H9 (cell line): ENCODE results near the gene NCBP2L. TPM values are rescaled to one million over a fixed set of nuclear protein-coding genes. Genes with fewer than 3 reads are reported as not detected.

Source experiments
- DNase-seq: peaks from one replicate; pipeline ENCODE4 v3.0.0-alpha.2; 2017
- H2AFZ ChIP-seq: one replicate; pipeline ENCODE4 v1.6.1; 2013; ENCODE audit warnings: mild to moderate bottlenecking, low read length, control low read depth, moderate library complexity
- H2AK5ac ChIP-seq: 2 replicates; pipeline ENCODE4 v1.6.1; 2013; ENCODE audit warnings: low read length, control low read depth, mixed read lengths; ENCODE audit not compliant: insufficient read length
- H2BK120ac ChIP-seq: one replicate; pipeline ENCODE4 v1.6.1; 2013; ENCODE audit warnings: low read depth, mild to moderate bottlenecking, low read length, control low read depth, inconsistent platforms; ENCODE audit not compliant: poor library complexity, severe bottlenecking
- H2BK12ac ChIP-seq: 2 replicates; pipeline ENCODE4 v1.6.1; 2013; ENCODE audit warnings: low read length, control low read depth, mixed read lengths, low read depth; ENCODE audit not compliant: insufficient read length
- H2BK15ac ChIP-seq: 2 replicates; pipeline ENCODE4 v1.6.1; 2013; ENCODE audit warnings: low read depth, low read length, control low read depth
- H2BK20ac ChIP-seq: one replicate; pipeline ENCODE4 v1.6.1; 2013; ENCODE audit warnings: low read depth, mild to moderate bottlenecking, low read length, control low read depth, inconsistent platforms; ENCODE audit not compliant: poor library complexity, severe bottlenecking
- H2BK5ac ChIP-seq: 2 replicates; pipeline ENCODE4 v1.6.1; 2013; ENCODE audit warnings: low read length, control low read depth, mixed read lengths; ENCODE audit not compliant: insufficient read length
- H3K14ac ChIP-seq: 2 replicates; pipeline ENCODE4 v1.6.1; 2013; ENCODE audit warnings: low read length, control low read depth; ENCODE audit not compliant: insufficient read depth
- H3K18ac ChIP-seq: 2 replicates; pipeline ENCODE4 v1.6.1; 2013; ENCODE audit warnings: low read depth, mild to moderate bottlenecking, mixed read lengths, low read length, control low read depth; ENCODE audit not compliant: insufficient read length
- H3K23ac ChIP-seq: 2 replicates; pipeline ENCODE4 v1.6.1; 2013; ENCODE audit warnings: low read length, control low read depth, mixed read lengths, low read depth; ENCODE audit not compliant: insufficient read length
- H3K23me2 ChIP-seq: 2 replicates; pipeline ENCODE4 v1.6.1; 2013; ENCODE audit warnings: low read depth, mild to moderate bottlenecking, mixed read lengths, low read length, control low read depth; ENCODE audit not compliant: insufficient read length, poor library complexity, severe bottlenecking
- H3K27ac ChIP-seq: 2 replicates; pipeline ENCODE4 v1.5.1; 2013; ENCODE audit warnings: low read length, control low read depth, mixed read lengths, low read depth; ENCODE audit not compliant: insufficient read length
- H3K27me3 ChIP-seq: 2 replicates; pipeline ENCODE4 v1.6.1; 2013; ENCODE audit warnings: low read length, control low read depth, inconsistent platforms; ENCODE audit not compliant: insufficient read depth
- H3K4ac ChIP-seq: 2 replicates; pipeline ENCODE4 v1.6.1; 2013; ENCODE audit warnings: low read depth, mild to moderate bottlenecking, control low read depth, inconsistent platforms, low read length, moderate library complexity
- H3K4me1 ChIP-seq: 2 replicates; pipeline ENCODE4 v1.6.1; 2013; ENCODE audit warnings: low read length, control low read depth, inconsistent platforms; ENCODE audit not compliant: insufficient read depth
- H3K4me2 ChIP-seq: 2 replicates; pipeline ENCODE4 v1.6.1; 2013; ENCODE audit warnings: low read length, control low read depth, mixed read lengths; ENCODE audit not compliant: insufficient read length, insufficient read depth
- H3K56ac ChIP-seq: 2 replicates; pipeline ENCODE4 v1.6.1; 2013; ENCODE audit warnings: low read depth, mild to moderate bottlenecking, mixed read lengths, low read length, control low read depth; ENCODE audit not compliant: insufficient read length
- H3K79me1 ChIP-seq: 2 replicates; pipeline ENCODE4 v1.6.1; 2013; ENCODE audit warnings: low read depth, mild to moderate bottlenecking, moderate library complexity, low read length, control low read depth, inconsistent platforms; ENCODE audit not compliant: insufficient read depth, poor library complexity, severe bottlenecking
- H3K79me2 ChIP-seq: 2 replicates; pipeline ENCODE4 v1.6.1; 2013; ENCODE audit warnings: low read length, control low read depth, inconsistent platforms; ENCODE audit not compliant: insufficient read depth
- H3K9ac ChIP-seq: 2 replicates; pipeline ENCODE4 v1.6.1; 2013; ENCODE audit warnings: low read length, control low read depth, mixed read lengths; ENCODE audit not compliant: insufficient read length; ENCODE audit errors: extremely low read depth
- H3K9me3 ChIP-seq: one replicate; pipeline ENCODE4 v1.6.1; 2013; ENCODE audit warnings: low read depth, low read length, inconsistent platforms; ENCODE audit not compliant: control insufficient read depth
- H3T11ph ChIP-seq: one replicate; pipeline ENCODE4 v1.6.1; 2013; ENCODE audit warnings: mild to moderate bottlenecking, low read length, control low read depth, inconsistent platforms
- H4K20me1 ChIP-seq: one replicate; pipeline ENCODE4 v1.6.1; 2013; ENCODE audit not compliant: control insufficient read depth, insufficient read length, insufficient read depth
- H4K5ac ChIP-seq: 2 replicates; pipeline ENCODE4 v1.6.1; 2013; ENCODE audit warnings: low read depth, mild to moderate bottlenecking, mixed read lengths, low read length, control low read depth; ENCODE audit not compliant: insufficient read length
- H4K8ac ChIP-seq: replicated peaks from 2 replicates; pipeline ENCODE4 v1.6.1; 2013; ENCODE audit warnings: low read length, control low read depth, mixed read lengths, low read depth; ENCODE audit not compliant: insufficient read length
- H4K91ac ChIP-seq: 2 replicates; pipeline ENCODE4 v1.6.1; 2013; ENCODE audit warnings: low read depth, mild to moderate bottlenecking, moderate library complexity, mixed read lengths, low read length, control low read depth; ENCODE audit not compliant: insufficient read length
- H3K27ac Mint-ChIP-seq, 3 experiments: 2 replicates in 2 of 3; 3 replicates in 1 of 3; pipeline ENCODE4 v1.8.0; 2020 to 2021; ENCODE audit warnings: mixed read lengths in 3 of 3, mild to moderate bottlenecking in 1 of 3, moderate library complexity in 1 of 3
- H3K27me3 Mint-ChIP-seq: 2 replicates; pipeline ENCODE4 v1.8.0; 2021; ENCODE audit warnings: low read depth, mild to moderate bottlenecking, moderate library complexity, mixed read lengths
- H3K36me3 Mint-ChIP-seq, 3 experiments: 2 replicates in 2 of 3; 3 replicates in 1 of 3; pipeline ENCODE4 v1.8.0; 2020 to 2021; ENCODE audit warnings: low read depth in 3 of 3, mixed read lengths in 3 of 3; ENCODE audit not compliant: insufficient read depth in 1 of 3
- H3K4me1 Mint-ChIP-seq, 2 experiments: 2 replicates each; pipeline ENCODE4 v1.8.0; 2020; ENCODE audit warnings: mixed read lengths in 2 of 2
- H3K4me3 Mint-ChIP-seq, 2 experiments: 2 replicates in 1 of 2; 3 replicates in 1 of 2; pipeline ENCODE4 v1.8.0; 2020 to 2021; ENCODE audit warnings: mild to moderate bottlenecking in 2 of 2, mixed read lengths in 2 of 2, moderate library complexity in 1 of 2
- H3K9me3 Mint-ChIP-seq, 2 experiments: 2 replicates in 1 of 2; 3 replicates in 1 of 2; pipeline ENCODE4 v1.8.0; 2020; ENCODE audit warnings: mild to moderate bottlenecking in 2 of 2, mixed read lengths in 2 of 2, moderate library complexity in 1 of 2
- CTCF ChIP-seq: fragments of 200-600 bp; sonication (generic); conservative IDR thresholded peaks from 3 replicates; pipeline ENCODE4 v1.8.0; 2021; ENCODE audit warnings: antibody characterized with exemption, mild to moderate bottlenecking
- WGBS: extraction: QIAGEN DNeasy Blood & Tissue Kit; methylation state at CpG from one replicate; pipeline ENCODE4 v1.1.7; 2013; ENCODE audit warnings: missing lambda C conversion rate, low lambda C conversion rate, mixed read lengths; ENCODE audit not compliant: insufficient read length; ENCODE audit errors: extremely low coverage; 5-methylcytosine and 5-hydroxymethylcytosine counted together
- total RNA-seq: library from RNA; stranded (reverse); gene quantifications from 2 replicates; pipeline ENCODE4 v1.2.1, GENCODE V29; 2021

The NCBP2L gene
- total RNA-seq, 1 experiment from 2014 or later, result not detected

- no peaks in the 10 kb centered on the region for H3K79me1 ChIP-seq
- no peak for TF ChIP-seq CTCF
- WGBS, result no CpG with 5 or more reads among the region's 5 CpGs
- Mint-ChIP-seq H3K4me1 (peaks cover 3 to 12% of the 10 kb centered on the region in 2 experiments; a peak in 2 of 4 replicates), H3K4me3 (no peak overlapping the region), H3K27me3 (peaks cover 10% of the 10 kb centered on the region), H3K27ac (no peak overlapping the region; a peak in 1 of 7 replicates), H3K36me3 (no peaks in the 10 kb centered on the region), H3K9me3 (peaks cover 0 to 41% of the 10 kb centered on the region in 2 experiments; a peak in 2 of 5 replicates)
- H3K14ac ChIP-seq, result no peak overlapping the region
- no peak overlapping the region for H2AK5ac ChIP-seq
- no peak overlapping the region for H2BK15ac ChIP-seq
- H4K5ac ChIP-seq, result no peak overlapping the region
- H3K4ac ChIP-seq, result no peak overlapping the region
- no peak overlapping the region for H3K23ac ChIP-seq
- H2AFZ ChIP-seq, result no peak overlapping the region
- no peak overlapping the region for H2BK20ac ChIP-seq
- H3T11ph ChIP-seq, result no peak overlapping the region
- H3K9ac ChIP-seq, result no peak overlapping the region
- no peaks in the 10 kb centered on the region for H3K4me1 ChIP-seq
- H2BK120ac ChIP-seq, result no peak overlapping the region
- H3K27me3 ChIP-seq, result no peaks in the 10 kb centered on the region; the same call in 1 of the 2 replicates
- DNase-seq, result no peak
- no peak overlapping the region for H4K8ac ChIP-seq
- no peak overlapping the region for H4K91ac ChIP-seq
- no peak overlapping the region for H3K56ac ChIP-seq
- H2BK5ac ChIP-seq, result no peak overlapping the region
- no peak overlapping the region for H2BK12ac ChIP-seq
- H3K18ac ChIP-seq, result no peak overlapping the region
- H3K9me3 ChIP-seq, result no peaks in the 10 kb centered on the region
- H3K27ac ChIP-seq, result no peak overlapping the region
- H3K23me2 ChIP-seq, result no peaks in the 10 kb centered on the region
- no peaks in the 10 kb centered on the region for H3K79me2 ChIP-seq
- no peak overlapping the region for H3K4me2 ChIP-seq
- H4K20me1 ChIP-seq, result no peaks in the 10 kb centered on the region
These were observed 17.0 kb upstream of the NCBP2L start for GRCh38 chrX:107760304-107761077.
